Measurements from ENCODE around the gene BHLHE41. TPM values are rescaled to one million over a fixed set of nuclear protein-coding genes. Genes with fewer than 3 reads are reported as not detected.

Gene BHLHE41
- total RNA-seq, 1 experiment from 2014 or later, result 7.6 TPM

GRCh38 chr12:26149968-26150500, 25.2 kb upstream of the BHLHE41 start:
- H3K4me3 Mint-ChIP-seq, result no peak overlapping the region
- ATAC-seq, result no peak
- no peak overlapping the region for H3K27ac Mint-ChIP-seq
- DNase-seq (ENCODE audit: low spot score), result no peak
- TF ChIP-seq RELA (CRISPR knock-in tag; IDR thresholded peaks at IDR 0.05; ENCODE audit: borderline replicate concordance), result no peak
- TF ChIP-seq TEAD1 (CRISPR knock-in tag; IDR thresholded peaks at IDR 0.05), result no peak
- no peak for TF ChIP-seq NFYB (CRISPR knock-in tag; conservative IDR thresholded peaks at IDR 0.05; ENCODE audit: low read depth)
- no peak for TF ChIP-seq ZNF281 (CRISPR knock-in tag; IDR thresholded peaks at IDR 0.05)
- TF ChIP-seq NR1H2 (CRISPR knock-in tag; IDR thresholded peaks at IDR 0.05), result no peak
- no peak for TF ChIP-seq ARID4B (CRISPR knock-in tag; IDR thresholded peaks at IDR 0.05; ENCODE audit: borderline replicate concordance)
- TF ChIP-seq ETV6 (CRISPR knock-in tag; IDR thresholded peaks at IDR 0.05), result no peak
- no peak for TF ChIP-seq MLX (CRISPR knock-in tag; IDR thresholded peaks at IDR 0.05)
- no peak for TF ChIP-seq FOXK1 (CRISPR knock-in tag; IDR thresholded peaks at IDR 0.05)
- TF ChIP-seq ZNF121 (CRISPR knock-in tag; IDR thresholded peaks at IDR 0.05), result no peak
- TF ChIP-seq ELF4 (CRISPR knock-in tag; IDR thresholded peaks at IDR 0.05; ENCODE audit: low read depth), result no peak
- TF ChIP-seq SOX15 (CRISPR knock-in tag; IDR thresholded peaks at IDR 0.05), result no peak
- no peak for TF ChIP-seq RORB (CRISPR knock-in tag; IDR thresholded peaks at IDR 0.05)
- H3K4me1 Mint-ChIP-seq, result peaks cover 17% of the 10 kb centered on the region
- no peaks in the 10 kb centered on the region for H3K36me3 Mint-ChIP-seq
- no peaks in the 10 kb centered on the region for H3K27me3 Mint-ChIP-seq (ENCODE audit: low read depth)
- ChIA-PET POLR2A (no interaction called here), CTCF (interaction anchor here (0.6 kb wide), 1 partner anchor 275 kb away, joined by 3 read pairs; no protein-coding TSS in a partner anchor)
- peaks cover 3% of the 10 kb centered on the region; the same call in 1 of the 2 replicates for H3K9me3 Mint-ChIP-seq

GRCh38 chr12:26148291-26148690, 23.5 kb upstream of the BHLHE41 start:
- no peak for DNase-seq (ENCODE audit: low spot score)
- no peaks in the 10 kb centered on the region for H3K36me3 Mint-ChIP-seq
- POLR2A ChIA-PET, result no interaction called here
- H3K27me3 Mint-ChIP-seq (ENCODE audit: low read depth), result no peaks in the 10 kb centered on the region
- H3K4me3 Mint-ChIP-seq, result no peak overlapping the region
- ATAC-seq, result no peak
- H3K27ac Mint-ChIP-seq, result no peak overlapping the region
- peaks cover 3% of the 10 kb centered on the region; the same call in 1 of the 2 replicates for H3K9me3 Mint-ChIP-seq
- CTCF ChIA-PET, result no interaction called here
- H3K4me1 Mint-ChIP-seq, result peaks cover 16% of the 10 kb centered on the region
- TF ChIP-seq ELF4 (CRISPR knock-in tag; IDR thresholded peaks at IDR 0.05; ENCODE audit: low read depth), result no peak
- no peak for TF ChIP-seq ATF1 (CRISPR knock-in tag; IDR thresholded peaks at IDR 0.05)
- no peak for TF ChIP-seq ZNF671 (CRISPR knock-in tag; IDR thresholded peaks at IDR 0.05)
- no peak for TF ChIP-seq STAT6 (CRISPR knock-in tag; conservative IDR thresholded peaks at IDR 0.05; ENCODE audit: low read depth)
- TF ChIP-seq ESRRA (CRISPR knock-in tag; IDR thresholded peaks at IDR 0.05; ENCODE audit: borderline replicate concordance), result no peak
- no peak for TF ChIP-seq JAZF1 (CRISPR knock-in tag; IDR thresholded peaks at IDR 0.05)
- TF ChIP-seq EMX1 (CRISPR knock-in tag; IDR thresholded peaks at IDR 0.05), result no peak
- TF ChIP-seq GRHL2 (CRISPR knock-in tag; IDR thresholded peaks at IDR 0.05; ENCODE audit: insufficient replicate concordance, severe bottlenecking), result no peak
- TF ChIP-seq TCF7 (CRISPR knock-in tag; IDR thresholded peaks at IDR 0.05; ENCODE audit: low read depth), result no peak
- no peak for TF ChIP-seq PRDM15 (CRISPR knock-in tag; IDR thresholded peaks at IDR 0.05)

All from WTC11 (cell line).